ENCODE data around the gene LYRM4.

LYRM4 gene

GRCh38 chr6:5184878-5185277 lies 75.9 kb downstream of the LYRM4 start:
- Histone ChIP-seq H3K9me2 (ENCODE audit: low read depth, low read length) (no peaks in the 10 kb centered on the region), H3K9me3 (ENCODE audit: low read length) (no peaks in the 10 kb centered on the region), H3K27ac (ENCODE audit: low read depth, low read length, poor library complexity, severe bottlenecking) (no peak overlapping the region), H2AFZ (ENCODE audit: low read length) (no peak overlapping the region), H3K36me3 (ENCODE audit: insufficient read depth, low read length) (no peaks in the 10 kb centered on the region), H3K4me1 (ENCODE audit: insufficient read depth, low read length, severe bottlenecking) (no peaks in the 10 kb centered on the region), H3K4me2 (ENCODE audit: low read length) (no peak overlapping the region), H3K9ac (ENCODE audit: low read length) (no peak overlapping the region), H3K79me2 (ENCODE audit: insufficient read depth, low read length) (no peaks in the 10 kb centered on the region), H3F3A (ENCODE audit: insufficient read depth, low read length) (no peaks in the 10 kb centered on the region), H3K27me3 (ENCODE audit: insufficient read depth, low read length) (no peaks in the 10 kb centered on the region), H3K4me3 (ENCODE audit: low read depth, low read length, poor library complexity, severe bottlenecking) (no peak overlapping the region), H4K20me1 (ENCODE audit: insufficient read depth, low read length) (no peaks in the 10 kb centered on the region)
- no peak for TF ChIP-seq CTCF (IDR thresholded peaks at IDR 0.05; ENCODE audit: low read length)
- TF ChIP-seq EZH2 (IDR thresholded peaks at IDR 0.05; ENCODE audit: borderline replicate concordance, low read length): no peak

- no peak overlapping the region for H3K4me3 ChIP-seq (ENCODE audit: low read depth, low read length, poor library complexity, severe bottlenecking)
- H3F3A ChIP-seq (ENCODE audit: insufficient read depth, low read length): no peaks in the 10 kb centered on the region
- H3K79me2 ChIP-seq (ENCODE audit: insufficient read depth, low read length): no peaks in the 10 kb centered on the region
- H3K9me2 ChIP-seq (ENCODE audit: low read depth, low read length): no peaks in the 10 kb centered on the region
- no peak overlapping the region for H3K9ac ChIP-seq (ENCODE audit: low read length)
- H3K27ac ChIP-seq (ENCODE audit: low read depth, low read length, poor library complexity, severe bottlenecking): no peak overlapping the region
- no peaks in the 10 kb centered on the region for H3K9me3 ChIP-seq (ENCODE audit: low read length)
- H4K20me1 ChIP-seq (ENCODE audit: insufficient read depth, low read length): no peaks in the 10 kb centered on the region
- peaks cover under 1% of the 10 kb centered on the region for H3K4me1 ChIP-seq (ENCODE audit: insufficient read depth, low read length, severe bottlenecking)
- H2AFZ ChIP-seq (ENCODE audit: low read length): no peak overlapping the region
- TF ChIP-seq CTCF (IDR thresholded peaks at IDR 0.05; ENCODE audit: low read length) (no peak), EZH2 (IDR thresholded peaks at IDR 0.05; ENCODE audit: borderline replicate concordance, low read length) (no peak)
- H3K36me3 ChIP-seq (ENCODE audit: insufficient read depth, low read length): no peaks in the 10 kb centered on the region
- no peak overlapping the region for H3K4me2 ChIP-seq (ENCODE audit: low read length)
- no peaks in the 10 kb centered on the region for H3K27me3 ChIP-seq (ENCODE audit: insufficient read depth, low read length)
These were observed 76.5 kb downstream of the LYRM4 start for GRCh38 chr6:5184218-5184617.

GRCh38 chr6:5181510-5182317 lies 79.0 kb downstream of the LYRM4 start:
- Histone ChIP-seq H3K4me3 (ENCODE audit: low read depth, low read length, poor library complexity, severe bottlenecking) (no peak overlapping the region), H3K79me2 (ENCODE audit: insufficient read depth, low read length) (no peaks in the 10 kb centered on the region), H3F3A (ENCODE audit: insufficient read depth, low read length) (no peaks in the 10 kb centered on the region), H2AFZ (ENCODE audit: low read length) (no peak overlapping the region), H3K9ac (ENCODE audit: low read length) (no peak overlapping the region), H3K27me3 (ENCODE audit: insufficient read depth, low read length) (no peaks in the 10 kb centered on the region), H4K20me1 (ENCODE audit: insufficient read depth, low read length) (no peaks in the 10 kb centered on the region), H3K9me2 (ENCODE audit: low read depth, low read length) (no peaks in the 10 kb centered on the region), H3K4me1 (ENCODE audit: insufficient read depth, low read length, severe bottlenecking) (peaks cover 15% of the 10 kb centered on the region), H3K4me2 (ENCODE audit: low read length) (no peak overlapping the region), H3K36me3 (ENCODE audit: insufficient read depth, low read length) (no peaks in the 10 kb centered on the region), H3K9me3 (ENCODE audit: low read length) (no peaks in the 10 kb centered on the region), H3K27ac (ENCODE audit: low read depth, low read length, poor library complexity, severe bottlenecking) (no peak overlapping the region)
- no peak for TF ChIP-seq EZH2 (IDR thresholded peaks at IDR 0.05; ENCODE audit: borderline replicate concordance, low read length)
- TF ChIP-seq CTCF (IDR thresholded peaks at IDR 0.05; ENCODE audit: low read length): no peak

Data from OCI-LY1 (cell line).